ENCODE results near the gene RERE.

The RERE gene

DNA sequence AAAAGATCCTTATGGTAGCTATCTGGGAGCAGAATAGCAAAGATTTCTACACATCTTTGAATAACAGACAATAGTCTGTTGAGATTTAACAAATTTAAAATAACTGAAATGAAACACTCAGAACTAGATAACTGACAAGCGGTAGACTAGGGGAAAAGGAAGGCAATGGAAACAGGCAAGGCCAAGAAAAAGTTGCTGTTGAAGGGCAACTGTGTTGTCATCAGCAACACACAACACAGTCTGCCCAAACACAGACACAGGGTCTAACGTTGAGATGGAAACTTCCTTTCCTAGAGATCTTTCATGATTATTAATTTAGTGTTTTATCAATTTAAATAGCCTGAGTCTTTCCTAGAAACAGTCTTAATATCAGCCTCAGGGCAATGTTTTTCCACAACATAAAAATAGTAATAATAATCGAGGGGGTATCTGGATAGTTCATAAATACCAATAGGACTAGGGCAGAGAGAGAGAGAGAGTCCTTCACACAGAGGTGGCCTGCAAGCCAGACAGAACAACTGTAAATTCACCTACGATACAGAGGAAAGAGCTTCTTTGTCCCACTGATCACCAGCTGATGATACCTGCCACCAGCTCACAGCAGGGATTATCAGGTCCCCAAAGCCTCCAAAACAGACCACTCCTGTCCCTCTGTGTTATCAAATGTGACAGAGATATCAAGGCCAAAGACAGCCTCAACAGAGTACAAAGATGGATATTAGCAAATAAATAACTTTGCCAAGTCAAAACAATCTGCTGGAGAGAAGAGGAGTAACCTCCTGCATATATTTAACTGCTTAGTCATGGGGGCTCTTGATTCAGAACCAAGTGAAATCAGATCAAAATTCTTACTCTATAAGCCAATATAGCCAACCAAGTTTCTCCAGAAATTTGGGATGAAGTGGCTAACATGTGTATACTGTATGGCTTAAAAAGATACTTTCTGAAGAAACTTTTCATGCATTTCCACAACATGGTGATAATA lies 254.3 kb downstream of the RERE start:
- TF ChIP-seq, protein P1, sequence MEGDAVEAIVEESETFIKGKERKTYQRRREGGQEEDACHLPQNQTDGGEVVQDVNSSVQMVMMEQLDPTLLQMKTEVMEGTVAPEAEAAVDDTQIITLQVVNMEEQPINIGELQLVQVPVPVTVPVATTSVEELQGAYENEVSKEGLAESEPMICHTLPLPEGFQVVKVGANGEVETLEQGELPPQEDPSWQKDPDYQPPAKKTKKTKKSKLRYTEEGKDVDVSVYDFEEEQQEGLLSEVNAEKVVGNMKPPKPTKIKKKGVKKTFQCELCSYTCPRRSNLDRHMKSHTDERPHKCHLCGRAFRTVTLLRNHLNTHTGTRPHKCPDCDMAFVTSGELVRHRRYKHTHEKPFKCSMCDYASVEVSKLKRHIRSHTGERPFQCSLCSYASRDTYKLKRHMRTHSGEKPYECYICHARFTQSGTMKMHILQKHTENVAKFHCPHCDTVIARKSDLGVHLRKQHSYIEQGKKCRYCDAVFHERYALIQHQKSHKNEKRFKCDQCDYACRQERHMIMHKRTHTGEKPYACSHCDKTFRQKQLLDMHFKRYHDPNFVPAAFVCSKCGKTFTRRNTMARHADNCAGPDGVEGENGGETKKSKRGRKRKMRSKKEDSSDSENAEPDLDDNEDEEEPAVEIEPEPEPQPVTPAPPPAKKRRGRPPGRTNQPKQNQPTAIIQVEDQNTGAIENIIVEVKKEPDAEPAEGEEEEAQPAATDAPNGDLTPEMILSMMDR (IDR thresholded peaks at IDR 0.05; ENCODE audit: extremely low read depth, insufficient read depth, missing control alignments), result no peak
- in situ Hi-C loops (cut with MboI; ENCODE audit: low pct_unique_long_range_greater_than_20kb, low sequenced_read_pairs, unreplicated experiment), result loop anchor here (10.0 kb wide), 2 partner anchors 102 to 272 kb away; no protein-coding TSS in a partner anchor
- no peak for DNase-seq (ENCODE audit: low spot score)

GRCh38 chr1:8562222-8562621 lies 255.2 kb downstream of the RERE start:
- DNase-seq (ENCODE audit: low spot score), result no peak
- in situ Hi-C loops (cut with MboI; ENCODE audit: low pct_unique_long_range_greater_than_20kb, low sequenced_read_pairs, unreplicated experiment), result loop anchor here (10.0 kb wide), 2 partner anchors 103 to 273 kb away; no protein-coding TSS in a partner anchor
- TF ChIP-seq, protein P1 (IDR thresholded peaks at IDR 0.05; ENCODE audit: extremely low read depth, insufficient read depth, missing control alignments), result no peak

DNA sequence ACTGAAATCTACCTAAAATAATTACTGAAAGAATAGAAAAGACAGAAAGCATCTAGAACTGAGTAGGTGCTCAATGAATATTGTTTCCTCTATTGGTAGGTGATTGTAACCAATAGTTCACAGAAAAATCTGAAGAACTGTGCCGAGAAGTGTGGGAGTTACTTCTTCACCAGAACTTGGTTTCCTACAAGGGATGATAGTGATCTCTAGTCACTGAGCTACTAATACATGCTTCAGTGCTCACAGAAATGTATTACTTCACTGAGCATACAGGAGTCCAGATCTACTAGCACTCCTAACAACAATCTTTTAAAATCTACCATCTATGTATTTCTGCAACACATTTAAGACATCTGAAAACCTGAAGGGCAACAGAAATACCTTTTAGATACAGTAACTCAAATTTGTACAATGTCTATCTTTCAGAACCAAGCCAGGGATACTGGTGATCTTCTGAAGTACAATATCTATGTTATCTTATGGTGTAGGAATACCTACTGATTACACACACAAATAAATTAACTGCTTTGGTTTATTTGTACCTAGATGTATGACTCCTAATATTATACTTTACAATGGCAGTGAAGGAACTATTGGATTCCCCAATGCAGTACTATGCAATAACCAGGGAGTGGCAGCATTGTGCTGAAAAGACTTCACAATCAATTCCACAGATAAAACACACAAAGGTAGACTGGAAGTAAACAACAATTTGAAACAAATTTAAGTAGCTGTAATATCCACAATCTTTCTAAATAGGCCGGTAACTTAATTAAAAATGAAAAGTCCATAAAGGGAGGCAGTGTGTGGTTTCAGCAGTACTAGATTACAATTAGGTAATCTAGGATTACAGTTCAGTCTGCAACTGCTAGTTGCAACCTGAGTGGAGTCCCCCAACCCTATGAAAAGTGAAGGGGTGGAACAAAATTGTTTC lies 256.6 kb downstream of the RERE start:
- TF ChIP-seq, protein P1 (IDR thresholded peaks at IDR 0.05; ENCODE audit: extremely low read depth, insufficient read depth, missing control alignments), result peak; percentile 75
- peak; percentile 36 for DNase-seq (ENCODE audit: low spot score)
- in situ Hi-C loops (cut with MboI; ENCODE audit: low pct_unique_long_range_greater_than_20kb, low sequenced_read_pairs, unreplicated experiment), result loop anchor here (10.0 kb wide), 2 partner anchors 104 to 274 kb away; no protein-coding TSS in a partner anchor

- in situ Hi-C loops (cut with MboI; ENCODE audit: low pct_unique_long_range_greater_than_20kb, low sequenced_read_pairs, unreplicated experiment), result loop anchor here (10.0 kb wide), 2 partner anchors 105 to 275 kb away; no protein-coding TSS in a partner anchor
- TF ChIP-seq, protein P1 (IDR thresholded peaks at IDR 0.05; ENCODE audit: extremely low read depth, insufficient read depth, missing control alignments), result no peak
Observed at GRCh38 chr1:8560035-8560434, 257.4 kb downstream of the RERE start.

GRCh38 chr1:8555582-8555981 lies 261.9 kb downstream of the RERE start:
- DNase-seq (ENCODE audit: low spot score), result no peak
- in situ Hi-C loops (cut with MboI; ENCODE audit: low pct_unique_long_range_greater_than_20kb, low sequenced_read_pairs, unreplicated experiment), result no loop called here
- TF ChIP-seq, protein P1 (IDR thresholded peaks at IDR 0.05; ENCODE audit: extremely low read depth, insufficient read depth, missing control alignments), result no peak

More at GRCh38 chr1:8560035-8560434, 257.4 kb downstream of the RERE start:
- DNase-seq (ENCODE audit: low spot score), result no peak

- TF ChIP-seq, protein P1 (IDR thresholded peaks at IDR 0.05; ENCODE audit: extremely low read depth, insufficient read depth, missing control alignments), result no peak
- in situ Hi-C loops (cut with MboI; ENCODE audit: low pct_unique_long_range_greater_than_20kb, low sequenced_read_pairs, unreplicated experiment), result no loop called here
- no peak for DNase-seq (ENCODE audit: low spot score)
Observed at GRCh38 chr1:8554956-8555534, 262.4 kb downstream of the RERE start.

All from GM13977 (cell line).